SK-N-SH (cell line): ENCODE measurements around the gene HNRNPUL1.

Experiments
- CTCF ChIP-seq: fragments of 200-600 bp; sonication (generic); IDR thresholded peaks from 2 replicates; pipeline ENCODE4 v1.6.1; 2017; ENCODE audit warnings: antibody characterized with exemption, mild to moderate bottlenecking, moderate library complexity
- EP300 ChIP-seq, 2 experiments: IDR thresholded peaks; 2 replicates each; pipeline versions ENCODE4 v1.4.0 to v1.6.1; 2012; ENCODE audit warnings: borderline replicate concordance in 1 of 2, low read depth in 1 of 2, low read length in 1 of 2
- EZH2phosphoT487 ChIP-seq: fragments of 200-600 bp; sonication (generic); IDR thresholded peaks from 2 replicates; pipeline ENCODE4 v1.6.1; 2017; ENCODE audit warnings: low read depth, mixed run types, mild to moderate bottlenecking, antibody characterized with exemption, moderate library complexity, borderline replicate concordance
- FOXM1 ChIP-seq: IDR thresholded peaks from 2 replicates; pipeline ENCODE4 v1.4.0; 2012; ENCODE audit warnings: low read depth, mild to moderate bottlenecking
- GABPA ChIP-seq: IDR thresholded peaks from 2 replicates; pipeline ENCODE4 v1.4.0; 2012; ENCODE audit warnings: low read depth, mild to moderate bottlenecking
- GATA2 ChIP-seq: sonication (generic); formaldehyde crosslinking; IDR thresholded peaks from 2 replicates; pipeline ENCODE4 v1.5.0; 2020; ENCODE audit warnings: mild to moderate bottlenecking, missing genetic modification reagents
- IRF3 ChIP-seq: fragments of 150-350 bp; IDR thresholded peaks from 2 replicates; pipeline ENCODE4 v1.6.1; 2016; ENCODE audit warnings: mild to moderate bottlenecking, low read depth, low read length
- JUND ChIP-seq: IDR thresholded peaks from 2 replicates; pipeline ENCODE4 v1.4.0; 2012
- MAX ChIP-seq: IDR thresholded peaks from 2 replicates; pipeline ENCODE4 v1.4.0; 2012; ENCODE audit warnings: low read depth
- POLR2AphosphoS5 ChIP-seq: IDR thresholded peaks from 2 replicates; pipeline ENCODE4 v1.6.1; 2012; ENCODE audit warnings: low read depth, low read length
- RAD21 ChIP-seq: IDR thresholded peaks from 2 replicates; pipeline ENCODE4 v1.6.1; 2012; ENCODE audit warnings: mild to moderate bottlenecking, low read length
- SMC3 ChIP-seq: IDR thresholded peaks from 2 replicates; pipeline ENCODE4 v1.6.1; 2012; ENCODE audit warnings: low read depth, low read length, improper control_type of control experiment
- TAF1 ChIP-seq: IDR thresholded peaks from 2 replicates; pipeline ENCODE4 v1.6.1; 2012; ENCODE audit warnings: low read depth, mild to moderate bottlenecking, low read length, moderate library complexity, borderline replicate concordance

GRCh38 chr19:41249707-41250423 is 14.3 kb upstream of the HNRNPUL1 start:
- TF ChIP-seq CTCF (no peak), MAX (no peak), SMC3 (no peak), JUND (no peak), IRF3 (no peak), EP300 (IDR thresholded peaks at IDR 0.05; ENCODE audit: borderline replicate concordance in 1 of 2, low read depth in 1 of 2, low read length in 1 of 2) (no peak), POLR2AphosphoS5 (no peak), RAD21 (no peak), GATA2 (no peak), GABPA (no peak), FOXM1 (no peak), EZH2phosphoT487 (no peak), TAF1 (no peak)
